Amniotic epithelial cell (primary cell): ENCODE measurements around the gene RGL2.
"Not testable (repeated sequence)": the region's sequence is repeated elsewhere in the genome, so short reads cannot be mapped to it uniquely, and the experiment has no call there.

Experiments used
- DNase-seq: peaks from one replicate; pipeline ENCODE4 v3.0.0-alpha.2; 2010; ENCODE audit warnings: low read depth

Gene RGL2

DNA sequence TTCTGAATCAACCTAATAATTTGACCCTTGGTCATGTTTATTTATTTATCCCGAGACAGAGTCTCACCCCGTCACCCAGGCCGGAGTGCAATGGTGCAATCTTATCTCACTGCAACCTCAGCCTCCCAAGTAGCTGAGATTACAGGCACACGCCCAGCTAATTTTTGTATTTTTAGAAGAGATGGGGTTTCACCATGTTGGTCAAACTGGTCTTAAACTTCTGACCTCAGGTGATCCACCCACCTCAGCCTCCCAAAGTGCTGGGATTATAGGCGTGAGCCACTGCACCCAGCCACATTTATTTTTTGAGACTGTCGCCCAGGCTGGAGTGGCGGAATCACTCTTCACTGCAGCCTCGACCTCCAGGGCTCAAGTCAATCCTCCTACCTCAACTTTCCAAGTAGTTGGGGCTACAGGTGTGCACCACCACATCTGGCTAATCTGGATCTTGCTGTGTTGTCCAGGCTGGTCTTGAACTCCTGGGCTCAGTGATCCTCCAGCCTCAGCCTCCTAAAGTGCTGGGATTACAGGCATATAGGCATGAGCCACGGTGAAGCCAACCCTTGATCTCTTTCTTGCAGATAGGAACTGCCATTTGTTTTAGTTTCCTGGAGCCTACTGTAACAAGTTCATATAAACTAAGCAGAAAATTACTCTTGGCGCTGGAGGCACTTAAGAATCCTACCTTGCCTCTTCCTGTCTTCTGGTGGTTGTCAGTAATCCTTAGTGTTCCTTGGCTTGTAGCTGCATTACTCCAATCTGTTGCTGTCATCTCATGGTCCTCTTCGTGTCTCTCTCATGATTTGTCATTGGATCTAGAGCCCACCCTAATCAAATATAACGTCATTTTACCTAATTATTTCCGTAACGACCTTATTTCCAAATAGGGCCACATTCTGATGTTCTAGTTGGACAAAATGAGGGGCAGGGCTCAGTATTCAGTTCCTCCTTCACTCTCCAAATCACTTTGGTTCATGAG is 24.5 kb downstream of the RGL2 start:
- DNase-seq, result no peak

GRCh38 chr6:33273129-33273923 is 25.4 kb downstream of the RGL2 start:
- DNase-seq, result no peak

DNA sequence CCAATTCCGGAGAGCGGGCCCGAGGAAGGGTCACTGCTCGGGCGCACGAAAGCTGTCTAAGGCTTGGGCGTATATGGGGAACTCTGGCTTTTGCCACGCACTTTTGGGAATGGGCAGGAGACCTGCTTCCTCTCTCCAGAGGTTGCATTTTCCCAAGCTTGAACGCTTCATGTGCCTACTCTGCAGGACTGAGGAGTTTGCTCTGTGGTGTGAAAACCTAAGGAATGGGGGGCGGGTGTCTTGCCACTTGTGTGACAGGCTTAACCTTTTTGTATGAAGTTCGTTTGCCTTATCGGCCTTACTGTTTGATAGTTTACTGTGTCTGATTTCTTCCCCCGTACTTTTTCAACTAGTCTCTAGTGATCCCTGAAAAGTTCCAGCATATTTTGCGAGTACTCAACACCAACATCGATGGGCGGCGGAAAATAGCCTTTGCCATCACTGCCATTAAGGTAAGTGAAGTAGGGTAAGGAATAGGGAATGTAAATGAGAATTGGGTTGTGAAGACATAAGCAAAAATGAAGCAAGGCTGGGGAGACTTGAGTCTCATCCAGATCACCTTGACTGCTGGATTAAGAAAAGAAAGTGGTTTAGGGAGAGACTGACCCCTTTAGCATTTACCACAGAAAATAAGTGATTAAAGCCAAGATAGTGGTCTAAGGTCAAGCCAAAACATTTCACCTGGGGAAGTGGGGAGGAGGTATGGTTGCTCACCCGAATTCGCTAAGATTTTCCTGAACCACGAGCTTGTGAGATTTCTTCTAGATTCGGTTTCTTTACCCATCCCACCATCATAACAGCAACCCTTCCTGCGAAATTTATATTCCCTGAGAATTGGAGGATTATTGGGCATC is 26.2 kb downstream of the RGL2 start:
- no peak for DNase-seq

GRCh38 chr6:33271468-33272274 is 27.1 kb downstream of the RGL2 start, which contains the start of the genes RPS18 and VPS52:
RPS18 (plus strand) TSS chr6:33272075; CDS start chr6:33272120, 45 bp downstream.
VPS52 (minus strand) TSS chr6:33271876; CDS start chr6:33271675, 201 bp downstream.
- peak; percentile 99 for DNase-seq

DNA sequence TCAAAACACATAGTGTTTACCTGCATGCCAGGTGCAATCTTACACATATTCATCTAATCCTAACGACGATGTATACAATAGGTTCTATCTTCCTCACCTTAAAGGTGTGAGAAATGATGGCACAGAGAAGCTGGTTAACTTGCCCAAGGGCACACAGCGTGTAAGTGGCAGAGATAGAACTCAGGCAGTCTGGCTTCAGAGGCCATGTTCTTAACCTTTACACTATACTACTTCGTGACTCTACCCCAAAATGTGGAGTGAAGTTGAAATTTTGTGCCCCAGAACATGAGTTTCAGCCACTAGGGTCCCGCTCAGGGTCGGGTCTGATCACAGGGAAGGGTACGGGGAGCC is 27.6 kb downstream of the RGL2 start:
- DNase-seq, result no peak

DNA sequence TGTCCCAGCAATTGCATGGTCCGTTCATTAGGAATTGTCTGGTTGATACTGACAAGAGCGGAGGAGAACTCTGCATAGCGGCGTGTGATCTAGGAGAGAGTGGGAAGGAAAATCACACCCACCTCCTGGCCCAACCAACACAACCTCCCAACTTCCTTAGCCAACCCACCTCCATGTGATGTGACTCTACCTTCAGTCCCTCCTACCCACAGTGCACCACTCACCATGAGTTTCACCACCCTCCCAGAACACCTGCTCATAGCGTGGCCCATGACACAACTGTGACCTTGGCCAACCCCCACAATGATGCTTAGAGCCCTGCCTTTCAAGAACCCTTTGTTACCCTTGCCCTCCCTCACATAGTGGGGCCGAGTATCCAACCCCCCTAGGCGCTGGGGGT is 34.7 kb downstream of the RGL2 start:
- no peak for DNase-seq

DNA sequence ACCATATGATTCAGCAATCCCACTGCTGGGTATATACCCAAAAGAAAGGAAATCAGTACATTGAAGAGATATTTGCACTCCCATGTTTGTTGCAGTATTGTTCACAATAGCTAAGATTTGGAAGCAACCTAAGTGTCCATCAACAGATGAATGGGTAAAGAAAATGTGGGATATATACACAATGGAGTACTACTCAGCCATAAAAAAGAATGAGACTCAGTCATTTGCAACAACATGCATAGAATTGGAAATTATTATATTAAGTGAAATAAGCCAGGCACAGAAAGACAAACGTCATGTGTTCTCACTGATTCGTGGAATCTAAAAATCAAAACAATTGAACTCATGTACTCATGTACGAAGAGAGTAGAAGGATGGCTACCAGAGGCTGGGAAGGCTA is 36.3 kb downstream of the RGL2 start:
- not testable (repeated sequence) for DNase-seq

DNA sequence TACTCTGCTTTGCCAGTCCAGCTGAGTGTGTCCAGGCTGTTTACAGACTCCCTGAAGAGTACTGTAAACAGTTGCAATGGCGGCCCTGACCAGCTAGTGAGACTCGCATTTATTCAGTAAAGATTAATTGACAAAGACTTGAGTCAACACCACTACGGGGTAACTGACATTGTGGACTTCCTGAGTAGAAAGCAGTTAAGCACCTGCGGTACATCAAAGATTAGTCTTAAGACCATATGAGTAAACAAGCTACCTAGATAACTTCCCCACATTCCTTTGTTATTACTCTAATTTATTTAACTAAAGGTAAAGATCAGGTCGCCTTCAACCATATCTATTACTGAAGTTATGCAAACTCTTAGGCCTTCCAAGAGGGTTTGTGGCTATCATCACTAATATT is 39.7 kb downstream of the RGL2 start:
- no peak for DNase-seq

DNA sequence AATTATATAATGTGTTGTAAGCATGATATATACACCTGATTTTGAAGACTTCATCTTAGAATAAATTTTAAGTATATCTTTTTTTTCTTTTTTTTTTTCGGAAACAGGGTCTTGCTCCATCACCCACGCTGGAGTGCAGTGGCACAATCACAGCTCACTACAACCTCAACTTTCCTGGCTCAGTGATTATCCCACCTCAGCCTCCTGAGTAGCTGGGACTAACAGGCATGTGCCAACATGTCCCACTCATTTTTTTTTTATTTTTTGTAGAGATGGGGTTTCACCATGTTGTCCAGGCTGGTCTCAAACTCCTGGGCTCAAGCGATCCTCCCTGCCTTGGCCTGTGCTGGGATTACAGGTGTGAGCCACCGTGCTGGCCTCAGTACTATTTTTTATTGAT is 44.2 kb downstream of the RGL2 start:
- no peak for DNase-seq

- peak; percentile 41 for DNase-seq
Measured at GRCh38 chr6:33252759-33253158, 46.0 kb downstream of the RGL2 start.

DNA sequence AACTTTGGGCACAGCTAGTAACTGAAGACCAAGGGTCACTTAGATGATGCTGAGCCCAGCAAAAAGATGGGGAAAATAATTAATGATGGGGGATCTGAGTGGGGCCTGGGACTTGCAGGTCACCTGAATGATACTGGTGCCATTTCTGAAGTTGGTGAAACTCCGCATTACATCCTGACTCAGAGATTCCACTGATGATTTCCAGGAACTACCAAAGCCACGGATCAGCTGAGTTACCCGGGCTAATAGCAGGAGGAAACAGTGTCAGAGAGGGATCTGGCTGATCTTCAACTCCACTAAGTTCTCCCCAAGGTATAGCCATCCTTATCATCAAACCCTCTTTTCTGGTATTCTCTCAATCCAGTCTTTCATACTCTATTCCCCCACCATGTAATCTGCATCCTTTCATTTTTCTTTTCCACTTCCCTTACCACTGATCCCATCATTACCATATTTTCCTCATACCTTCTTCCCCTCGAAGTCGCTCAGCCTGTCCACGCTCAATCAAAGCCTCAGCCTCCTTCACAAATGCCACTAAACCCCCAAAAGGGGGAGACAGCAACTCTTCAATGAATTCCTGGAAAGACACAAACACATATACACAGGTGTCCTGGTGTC is 47.2 kb downstream of the RGL2 start:
- DNase-seq, result no peak

GRCh38 chr6:33250731-33251130 is 48.0 kb downstream of the RGL2 start:
- DNase-seq, result no peak

DNA sequence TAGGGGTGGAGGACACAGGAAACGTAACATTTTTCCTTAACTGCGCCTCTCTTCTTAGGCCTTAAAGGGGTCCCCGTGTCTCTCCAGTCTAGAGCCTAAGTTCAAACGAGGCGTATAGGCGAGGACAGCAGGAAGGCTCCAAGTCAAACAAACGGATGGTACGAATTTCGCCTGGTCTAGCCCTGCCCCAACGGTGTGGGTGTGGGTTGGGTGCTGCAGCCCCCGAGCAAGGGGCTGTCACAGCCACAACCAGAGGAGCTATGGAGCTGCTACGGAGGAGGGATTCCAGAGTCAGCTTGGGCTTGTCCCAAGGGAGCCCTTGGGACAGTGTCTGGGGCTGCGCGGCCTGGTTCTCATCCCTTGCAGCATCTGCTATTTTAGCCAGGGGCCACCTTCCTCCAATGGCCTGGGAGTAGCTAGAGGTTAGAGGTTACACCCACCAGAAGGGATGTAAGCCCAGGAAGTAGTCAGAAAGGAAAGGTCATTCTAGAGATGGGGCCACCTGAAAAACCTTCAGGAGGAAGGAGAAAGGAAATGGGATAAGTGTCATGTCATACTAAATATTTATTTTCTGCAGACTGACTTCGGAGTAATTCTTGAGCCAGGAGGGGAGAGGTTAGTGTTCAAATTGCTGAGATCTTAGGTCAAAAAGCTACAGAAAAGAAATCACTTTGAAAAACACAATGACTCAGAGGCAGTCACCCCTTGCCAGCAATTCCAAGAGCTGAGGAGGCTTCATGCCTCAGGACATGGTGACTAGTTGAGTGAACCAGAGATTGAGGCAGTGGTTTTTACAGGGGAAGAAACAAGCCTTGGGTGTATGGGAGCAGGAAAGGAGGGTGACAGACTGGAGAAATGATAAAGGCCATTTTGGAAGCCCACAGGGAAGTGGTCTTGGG is 48.8 kb downstream of the RGL2 start:
- DNase-seq, result peak; percentile 81

DNA sequence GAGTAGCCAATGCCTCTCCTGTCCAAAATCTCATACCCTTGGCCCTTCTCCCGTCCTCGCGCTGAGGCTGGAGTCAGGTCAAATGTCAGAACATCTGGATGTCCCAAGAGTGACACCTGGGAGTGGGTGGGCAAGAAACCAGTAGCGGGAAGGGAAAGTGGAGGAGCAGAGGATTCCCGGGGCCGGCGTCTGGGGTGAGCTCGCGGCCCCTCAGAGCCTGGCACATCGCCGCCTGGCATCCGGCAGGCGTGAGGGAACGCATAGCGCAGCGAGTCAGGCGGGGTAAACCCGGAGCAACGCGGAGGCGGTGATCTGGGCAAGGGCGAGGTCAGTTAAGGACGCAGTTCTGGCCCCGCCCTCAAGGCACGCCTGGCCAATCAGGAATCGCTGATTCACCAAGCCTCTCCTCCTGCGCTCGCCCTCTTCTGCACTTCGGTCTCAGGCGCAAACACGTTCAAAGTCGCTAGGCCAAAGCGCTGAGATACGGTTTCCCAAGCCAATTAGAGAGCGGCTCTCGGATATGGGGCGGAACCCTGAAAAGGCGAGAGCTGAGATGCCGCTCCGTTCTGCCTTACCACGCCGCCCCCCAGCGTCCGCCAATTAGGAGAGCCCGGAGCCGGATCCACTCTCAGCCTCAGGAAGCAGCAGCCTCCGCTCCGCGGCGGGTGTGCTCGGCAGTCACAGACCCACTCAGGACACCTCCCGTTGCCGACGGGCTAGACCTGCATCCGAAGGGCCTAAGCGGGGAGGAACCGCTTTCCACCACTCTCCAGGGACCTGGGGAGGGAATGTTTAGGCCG is 49.6 kb downstream of the RGL2 start:
- peak; percentile 99 for DNase-seq

GRCh38 chr6:33248643-33248931 is 50.2 kb downstream of the RGL2 start:
- no peak for DNase-seq

DNA sequence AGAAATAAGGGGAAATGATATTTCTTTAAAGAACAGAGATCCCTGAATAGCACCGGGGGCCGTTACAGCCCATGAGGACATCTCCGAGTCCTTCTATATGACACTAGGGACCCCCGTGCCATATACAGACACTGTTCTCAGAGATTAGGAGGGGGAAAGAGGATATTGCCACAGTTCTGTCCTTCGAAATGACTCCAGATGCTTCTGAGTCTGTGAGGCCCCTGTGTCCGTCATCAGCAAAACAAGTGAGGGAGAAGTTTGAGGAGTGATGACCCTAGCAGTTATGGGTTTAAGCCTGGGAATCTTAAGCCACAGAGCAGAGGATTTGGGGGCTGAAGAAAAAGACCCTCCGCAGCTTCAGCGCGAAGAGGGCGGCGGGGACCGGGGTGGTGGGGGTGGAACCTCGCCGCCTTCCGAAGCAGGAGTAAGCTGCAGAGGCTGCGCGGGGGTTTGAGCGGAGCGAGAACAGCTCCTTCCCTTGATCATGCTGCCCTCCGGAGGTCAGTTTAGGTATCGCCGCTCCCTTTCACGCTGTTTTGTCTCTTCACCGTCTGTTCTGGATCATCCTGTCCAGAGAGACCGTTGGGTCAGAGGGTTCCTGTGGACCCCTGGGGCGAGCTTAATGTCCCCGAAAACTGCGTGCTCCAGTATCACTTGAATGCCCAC is 50.6 kb downstream of the RGL2 start:
- DNase-seq, result peak; percentile 77

DNA sequence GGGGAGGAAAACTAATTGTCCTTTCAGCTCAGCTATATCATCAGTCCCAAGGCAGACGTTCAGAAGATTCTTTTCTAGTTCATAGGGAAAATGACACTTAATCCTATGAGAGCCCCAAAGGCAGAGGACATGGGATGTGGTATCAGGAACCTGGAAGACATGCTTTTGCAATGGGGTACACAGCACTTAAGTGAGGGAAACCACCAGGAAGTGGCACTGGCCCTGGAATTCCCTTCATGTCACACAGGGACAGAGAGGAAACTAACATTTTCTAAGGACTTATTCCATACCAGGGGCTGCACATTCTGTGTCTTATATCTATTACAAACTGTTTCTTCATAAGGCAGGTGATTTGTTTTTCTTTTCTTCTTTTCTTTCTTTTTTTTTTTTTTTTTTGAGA is 55.3 kb downstream of the RGL2 start:
- no peak for DNase-seq

DNA sequence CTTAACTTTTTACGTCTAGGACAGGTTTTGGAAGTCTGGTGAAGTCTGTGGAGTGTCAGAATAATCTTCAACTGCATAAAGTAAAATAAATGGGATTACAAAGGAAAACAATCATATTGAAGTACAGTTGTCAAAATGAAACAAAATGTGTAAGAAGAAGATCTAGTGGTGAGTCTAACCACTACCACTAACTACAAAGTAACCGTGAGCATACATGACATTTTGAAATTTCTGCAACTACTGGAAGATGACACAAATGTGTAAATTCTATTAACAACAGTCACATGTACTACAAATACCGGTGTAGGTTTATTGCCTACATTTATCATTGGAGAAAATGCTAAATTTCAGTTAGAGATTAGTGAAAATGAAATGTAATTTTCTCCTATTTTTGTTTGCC is 56.8 kb downstream of the RGL2 start:
- DNase-seq, result no peak
